GM12878 (cell line): ENCODE measurements around the gene DCDC1.

Experiments
- BHLHE40 ChIP-seq, 2 experiments: fragments of 450-650 bp in 1 of 2; IDR thresholded peaks; 2 replicates each; pipeline ENCODE4 v1.6.1; 2011 to 2017; ENCODE audit warnings: low read depth in 2 of 2, borderline replicate concordance in 1 of 2, improper control_type of control experiment in 1 of 2, low read length in 1 of 2, mild to moderate bottlenecking in 1 of 2
- CTCF ChIP-seq, 3 experiments: IDR thresholded peaks in 2 of 3; conservative IDR thresholded peaks in 1 of 3; 2 replicates each; pipeline ENCODE4 v1.5.1; 2011; ENCODE audit warnings: low read depth in 3 of 3, low read length in 3 of 3, mild to moderate bottlenecking in 3 of 3, control low read depth in 2 of 3, moderate library complexity in 2 of 3, inconsistent platforms in 1 of 3, mixed read lengths in 1 of 3; ENCODE audit not compliant: control insufficient read depth in 2 of 3, insufficient read depth in 1 of 3; ENCODE audit errors: extremely low read depth in 1 of 3
- E2F4 ChIP-seq: IDR thresholded peaks from 2 replicates; pipeline ENCODE4 v1.6.1; 2012; ENCODE audit warnings: low read depth, low read length, improper control_type of control experiment
- EZH2 ChIP-seq: IDR thresholded peaks from 2 replicates; pipeline ENCODE4 v1.6.1; 2012; ENCODE audit warnings: low read depth, mild to moderate bottlenecking, control low read depth, inconsistent platforms, low read length, borderline replicate concordance; ENCODE audit not compliant: control insufficient read depth
- NFIC ChIP-seq: IDR thresholded peaks from 2 replicates; pipeline ENCODE4 v1.6.1; 2012; ENCODE audit warnings: low read depth, mild to moderate bottlenecking, inconsistent platforms, low read length, moderate library complexity
- SIX5 ChIP-seq: IDR thresholded peaks from 2 replicates; pipeline ENCODE4 v1.6.1; 2011; ENCODE audit warnings: mild to moderate bottlenecking, low read depth, low read length, moderate library complexity; ENCODE audit not compliant: severe bottlenecking
- SP1 ChIP-seq: IDR thresholded peaks from one replicate; pipeline ENCODE4 v1.6.1; 2011; ENCODE audit warnings: low read depth, low read length
- SRF ChIP-seq, 2 experiments: IDR thresholded peaks; 2 replicates each; pipeline ENCODE4 v1.6.1; 2011; ENCODE audit warnings: low read depth in 2 of 2, low read length in 2 of 2, mild to moderate bottlenecking in 1 of 2, moderate library complexity in 1 of 2

- TF ChIP-seq SP1 (no peak), CTCF (IDR thresholded peaks at IDR 0.05 in 2 of 3, conservative IDR thresholded peaks at IDR 0.05 in 1 of 3; ENCODE audit: control insufficient read depth in 2 of 3, extremely low read depth in 1 of 3, insufficient read depth in 1 of 3, low read depth in 3 of 3, low read length in 3 of 3) (no peak), NFIC (no peak), EZH2 (no peak), E2F4 (no peak), BHLHE40 (IDR thresholded peaks at IDR 0.05; ENCODE audit: borderline replicate concordance in 1 of 2, low read depth in 2 of 2, low read length in 1 of 2) (no peak), SRF (IDR thresholded peaks at IDR 0.05; ENCODE audit: low read depth in 2 of 2, low read length in 2 of 2) (no peak), SIX5 (no peak)
Measured at GRCh38 chr11:31301549-31302510, 67.7 kb downstream of the DCDC1 start.
